Measurements from ENCODE around the gene RAB12. TPM values are rescaled to one million over a fixed set of nuclear protein-coding genes. Genes with fewer than 3 reads are reported as not detected.

The RAB12 gene
- total RNA-seq, 2 experiments from 2014 or later = 20.1 to 20.3 TPM

GRCh38 chr18:8673256-8674209 lies 64.3 kb downstream of the RAB12 start:
- H3K36me3 ChIP-seq (ENCODE audit: insufficient read depth, low read length) = no peaks in the 10 kb centered on the region
- intact Hi-C loops (cut with DNase I, micrococcal nuclease) = no loop called here
- CTCF ChIA-PET = interaction anchor here (1.0 kb wide), 1 partner anchor 19 kb away, joined by 3 read pairs; no protein-coding TSS in a partner anchor
- ATAC-seq (ENCODE audit: poor library complexity) = no peak
- DNase-seq = no peak
- Mint-ChIP-seq H3K27me3 (no peaks in the 10 kb centered on the region), H3K27ac (no peak overlapping the region), H3K4me3 (no peak overlapping the region), H3K4me1 (ENCODE audit: low read depth) (no peaks in the 10 kb centered on the region), H3K36me3 (ENCODE audit: low read depth) (no peaks in the 10 kb centered on the region), H3K9me3 (no peaks in the 10 kb centered on the region)
- POLR2A ChIA-PET = no interaction called here
- H3K4me1 ChIP-seq (ENCODE audit: insufficient read depth, low read length) = no peaks in the 10 kb centered on the region
- no peak for TF ChIP-seq CTCF (IDR thresholded peaks at IDR 0.05)
- H3K4me3 ChIP-seq (ENCODE audit: low read length) = no peak overlapping the region
- no peak overlapping the region for H3K27ac ChIP-seq (ENCODE audit: low read depth in 1 of 2, low read length in 2 of 2)
- H3K9me3 ChIP-seq (ENCODE audit: control insufficient read depth in 1 of 2, insufficient read depth in 1 of 2, low read length in 2 of 2) = no peaks in the 10 kb centered on the region
- H3K27me3 ChIP-seq (ENCODE audit: control insufficient read depth in 1 of 2, insufficient read depth in 2 of 2, low read length in 2 of 2) = no peaks in the 10 kb centered on the region

- H3K27me3 ChIP-seq (ENCODE audit: control insufficient read depth in 1 of 2, insufficient read depth in 2 of 2, low read length in 2 of 2) = no peaks in the 10 kb centered on the region
- H3K36me3 ChIP-seq (ENCODE audit: insufficient read depth, low read length) = no peaks in the 10 kb centered on the region
- Mint-ChIP-seq H3K27me3 (no peaks in the 10 kb centered on the region), H3K4me3 (no peak overlapping the region), H3K36me3 (ENCODE audit: low read depth) (no peaks in the 10 kb centered on the region), H3K9me3 (no peaks in the 10 kb centered on the region), H3K4me1 (ENCODE audit: low read depth) (no peaks in the 10 kb centered on the region), H3K27ac (no peak overlapping the region)
- intact Hi-C loops (cut with DNase I, micrococcal nuclease) = no loop called here
- no peaks in the 10 kb centered on the region for H3K4me1 ChIP-seq (ENCODE audit: insufficient read depth, low read length)
- DNase-seq (no peak), ATAC-seq (ENCODE audit: poor library complexity) (no peak)
- no peaks in the 10 kb centered on the region for H3K9me3 ChIP-seq (ENCODE audit: control insufficient read depth in 1 of 2, insufficient read depth in 1 of 2, low read length in 2 of 2)
- TF ChIP-seq CTCF (IDR thresholded peaks at IDR 0.05) = no peak
- ChIA-PET POLR2A (no interaction called here), CTCF (no interaction called here)
- H3K4me3 ChIP-seq (ENCODE audit: low read length) = no peak overlapping the region
- H3K27ac ChIP-seq (ENCODE audit: low read depth in 1 of 2, low read length in 2 of 2) = no peak overlapping the region
Measured at GRCh38 chr18:8675057-8675456, 65.8 kb downstream of the RAB12 start.

GRCh38 chr18:8681196-8681595 lies 72.0 kb downstream of the RAB12 start:
- H3K4me3 Mint-ChIP-seq = no peak overlapping the region
- ChIA-PET POLR2A (no interaction called here), CTCF (no interaction called here)
- H3K27me3 Mint-ChIP-seq = no peaks in the 10 kb centered on the region
- Histone ChIP-seq H3K4me3 (ENCODE audit: low read length) (no peak overlapping the region), H3K27me3 (ENCODE audit: control insufficient read depth in 1 of 2, insufficient read depth in 2 of 2, low read length in 2 of 2) (no peaks in the 10 kb centered on the region), H3K9me3 (ENCODE audit: control insufficient read depth in 1 of 2, insufficient read depth in 1 of 2, low read length in 2 of 2) (no peaks in the 10 kb centered on the region), H3K36me3 (ENCODE audit: insufficient read depth, low read length) (no peaks in the 10 kb centered on the region), H3K4me1 (ENCODE audit: insufficient read depth, low read length) (no peaks in the 10 kb centered on the region), H3K27ac (ENCODE audit: low read depth in 1 of 2, low read length in 2 of 2) (no peak overlapping the region)
- intact Hi-C loops (cut with DNase I, micrococcal nuclease) = no loop called here
- no peak for ATAC-seq (ENCODE audit: poor library complexity)
- no peaks in the 10 kb centered on the region for H3K36me3 Mint-ChIP-seq (ENCODE audit: low read depth)
- DNase-seq = no peak
- TF ChIP-seq CTCF (IDR thresholded peaks at IDR 0.05) = no peak
- no peaks in the 10 kb centered on the region for H3K9me3 Mint-ChIP-seq
- H3K27ac Mint-ChIP-seq = no peak overlapping the region
- H3K4me1 Mint-ChIP-seq (ENCODE audit: low read depth) = no peaks in the 10 kb centered on the region
